GM23248 (cell line): ENCODE data around the gene CNIH1. TPM values are rescaled to one million over a fixed set of nuclear protein-coding genes. Genes with fewer than 3 reads are reported as not detected.

Experiments used
- DNase-seq: peaks from one replicate; pipeline ENCODE4 v3.0.0-alpha.2; 2015
- H2AFZ ChIP-seq: fragments of 200-600 bp; sonication (generic); 2 replicates; pipeline ENCODE4 v1.6.1; 2016; ENCODE audit warnings: antibody characterized with exemption
- H3F3A ChIP-seq: fragments of 200-600 bp; sonication (generic); 2 replicates; pipeline ENCODE4 v1.6.1; 2016; ENCODE audit warnings: mild to moderate bottlenecking, antibody characterized with exemption, mixed run types; ENCODE audit not compliant: insufficient read depth
- H3K27ac ChIP-seq: fragments of 200-600 bp; sonication (generic); 2 replicates; pipeline ENCODE4 v1.5.1; 2016; ENCODE audit warnings: mild to moderate bottlenecking
- H3K27me3 ChIP-seq: fragments of 200-600 bp; sonication (generic); replicated peaks from 2 replicates; pipeline ENCODE4 v1.6.1; 2016; ENCODE audit warnings: mild to moderate bottlenecking; ENCODE audit not compliant: insufficient read depth
- H3K36me3 ChIP-seq: fragments of 200-600 bp; sonication (generic); 2 replicates; pipeline ENCODE4 v1.6.1; 2016; ENCODE audit warnings: low read depth, mild to moderate bottlenecking
- H3K4me1 ChIP-seq: fragments of 200-600 bp; sonication (generic); 2 replicates; pipeline ENCODE4 v1.6.1; 2016; ENCODE audit warnings: mild to moderate bottlenecking; ENCODE audit not compliant: insufficient read depth
- H3K4me2 ChIP-seq: fragments of 200-600 bp; sonication (generic); one replicate; pipeline ENCODE4 v1.6.1; 2016; ENCODE audit warnings: mild to moderate bottlenecking; ENCODE audit not compliant: unreplicated experiment
- H3K4me3 ChIP-seq: fragments of 200-600 bp; sonication (generic); 2 replicates; pipeline ENCODE4 v1.5.1; 2016; ENCODE audit warnings: mild to moderate bottlenecking
- H3K79me2 ChIP-seq: fragments of 200-600 bp; sonication (generic); 2 replicates; pipeline ENCODE4 v1.6.1; 2016; ENCODE audit warnings: mild to moderate bottlenecking; ENCODE audit not compliant: insufficient read depth
- H3K9ac ChIP-seq: fragments of 200-600 bp; sonication (generic); 2 replicates; pipeline ENCODE4 v1.6.1; 2016; ENCODE audit warnings: mild to moderate bottlenecking
- H3K9me2 ChIP-seq: fragments of 200-600 bp; sonication (generic); 2 replicates; pipeline ENCODE4 v1.6.1; 2016; ENCODE audit warnings: mixed run types, mild to moderate bottlenecking, moderate library complexity; ENCODE audit not compliant: insufficient read depth
- H3K9me3 ChIP-seq: fragments of 200-600 bp; sonication (generic); one replicate; pipeline ENCODE4 v1.6.1; 2017; ENCODE audit warnings: low read depth
- H4K20me1 ChIP-seq: fragments of 200-600 bp; sonication (generic); 2 replicates; pipeline ENCODE4 v1.6.0; 2016; ENCODE audit not compliant: insufficient read depth
- EZH2 ChIP-seq: fragments of 200-600 bp; sonication (generic); IDR thresholded peaks from 2 replicates; pipeline ENCODE4 v1.6.1; 2018; ENCODE audit warnings: antibody characterized with exemption, mild to moderate bottlenecking; ENCODE audit not compliant: insufficient read depth, poor library complexity, severe bottlenecking
- EZH2phosphoT487 ChIP-seq: fragments of 200-600 bp; sonication (generic); IDR thresholded peaks from 2 replicates; pipeline ENCODE4 v1.6.1; 2018; ENCODE audit warnings: antibody characterized with exemption, moderate library complexity, mild to moderate bottlenecking, low read depth; ENCODE audit not compliant: insufficient read depth
- WGBS, 2 experiments: methylation state at CpG; one replicate each; pipeline ENCODE4 v1.1.6; 2015 to 2017; ENCODE audit warnings: low lambda C conversion rate in 2 of 2, low coverage in 1 of 2; ENCODE audit errors: missing lambda C conversion rate in 2 of 2; 5-methylcytosine and 5-hydroxymethylcytosine counted together
- in situ Hi-C: fragments of 300-500 bp; cut with MboI; formaldehyde crosslinking; loops from 2 replicates; pipeline ENCODE4 v1.15.0; 2020
- polyA plus RNA-seq: library from polyadenylated mRNA; unstranded; fragments of >200 nt; fragmentation: Nextera tagmentation; extraction: Ambion mirVana; gene quantifications from 2 replicates; pipeline ENCODE4 v1.2.1, GENCODE V29; 2016
- total RNA-seq: library from RNA; depleted of rRNA; stranded (reverse); fragments of >200 nt; shearing (Covaris generic); gene quantifications from 2 replicates; pipeline ENCODE4 v1.2.3, GENCODE V29; 2014

CNIH1 gene
- total and polyA plus RNA-seq, 2 experiments from 2014 or later, result 259 to 315 TPM

DNA sequence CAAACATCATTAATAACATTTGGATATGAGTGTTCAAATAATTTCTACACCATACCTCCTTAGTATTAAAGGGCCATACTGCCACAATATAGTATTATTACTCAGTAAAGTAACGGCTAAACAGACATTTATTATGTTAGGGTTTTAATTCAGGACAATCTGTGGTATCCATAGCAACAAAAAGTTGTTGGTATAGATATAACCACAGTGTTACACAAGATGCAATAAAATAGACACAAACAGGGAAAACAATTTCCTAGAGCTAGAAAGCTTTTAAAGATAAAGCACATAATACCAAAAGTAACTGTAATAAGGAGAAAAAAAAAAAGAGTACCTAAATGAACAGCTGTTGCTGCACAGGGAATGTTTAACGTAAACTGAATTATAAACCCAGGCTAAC is 16.1 kb downstream of the CNIH1 start:
- in situ Hi-C loops, result no loop called here
- Histone ChIP-seq H3K36me3 (peaks cover 51% of the 10 kb centered on the region), H3F3A (peaks cover 11% of the 10 kb centered on the region; the same call in 1 of the 2 replicates), H3K9ac (no peak overlapping the region), H3K27ac (no peak overlapping the region), H3K27me3 (no peaks in the 10 kb centered on the region), H3K9me2 (no peaks in the 10 kb centered on the region), H4K20me1 (no peaks in the 10 kb centered on the region), H3K9me3 (no peaks in the 10 kb centered on the region), H2AFZ (no peak overlapping the region), H3K4me1 (no peaks in the 10 kb centered on the region; the same call in 1 of the 2 replicates), H3K4me3 (no peak overlapping the region), H3K4me2 (no peak overlapping the region), H3K79me2 (peaks cover 51% of the 10 kb centered on the region)
- no peak for TF ChIP-seq EZH2phosphoT487
- TF ChIP-seq EZH2, result no peak
- DNase-seq, result no peak
- WGBS, 2 experiments, result 72 to 81% methylated on average over 2 of the region's 2 CpGs

DNA sequence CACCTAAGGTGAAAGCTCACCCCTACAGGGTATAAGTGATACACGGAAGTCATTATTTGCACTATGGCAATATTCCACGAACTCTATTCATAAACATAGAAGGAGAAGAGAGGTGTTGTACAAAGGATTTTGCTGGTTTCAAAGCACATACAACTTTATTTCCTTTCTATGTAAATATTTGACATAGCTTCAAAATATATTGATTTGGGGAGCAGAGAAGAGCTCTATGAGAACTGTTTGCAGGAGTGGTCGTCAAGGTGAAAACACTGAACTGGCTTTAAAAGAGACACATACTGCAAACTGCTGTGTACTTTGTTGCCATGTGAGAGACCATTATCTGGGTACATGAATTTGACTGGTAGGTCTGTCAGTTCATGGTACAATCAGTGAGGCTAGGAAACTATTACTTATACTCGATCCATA is 16.7 kb downstream of the CNIH1 start:
- H3K79me2 ChIP-seq, result peaks cover 46% of the 10 kb centered on the region
- WGBS, 2 experiments, result 97% methylated on average over 4 of the region's 4 CpGs
- no peaks in the 10 kb centered on the region for H4K20me1 ChIP-seq
- H3K9me3 ChIP-seq, result no peaks in the 10 kb centered on the region
- no peak overlapping the region for H3K4me2 ChIP-seq
- TF ChIP-seq EZH2phosphoT487, result no peak
- TF ChIP-seq EZH2, result no peak
- no peak for DNase-seq
- H3K9me2 ChIP-seq, result no peaks in the 10 kb centered on the region
- peaks cover 11% of the 10 kb centered on the region; the same call in 1 of the 2 replicates for H3F3A ChIP-seq
- no peaks in the 10 kb centered on the region for H3K27me3 ChIP-seq
- no peak overlapping the region for H3K27ac ChIP-seq
- H3K36me3 ChIP-seq, result peaks cover 46% of the 10 kb centered on the region
- H3K9ac ChIP-seq, result no peak overlapping the region
- no peaks in the 10 kb centered on the region; the same call in 1 of the 2 replicates for H3K4me1 ChIP-seq
- no peak overlapping the region for H2AFZ ChIP-seq
- no peak overlapping the region for H3K4me3 ChIP-seq
- in situ Hi-C loops, result no loop called here

DNA sequence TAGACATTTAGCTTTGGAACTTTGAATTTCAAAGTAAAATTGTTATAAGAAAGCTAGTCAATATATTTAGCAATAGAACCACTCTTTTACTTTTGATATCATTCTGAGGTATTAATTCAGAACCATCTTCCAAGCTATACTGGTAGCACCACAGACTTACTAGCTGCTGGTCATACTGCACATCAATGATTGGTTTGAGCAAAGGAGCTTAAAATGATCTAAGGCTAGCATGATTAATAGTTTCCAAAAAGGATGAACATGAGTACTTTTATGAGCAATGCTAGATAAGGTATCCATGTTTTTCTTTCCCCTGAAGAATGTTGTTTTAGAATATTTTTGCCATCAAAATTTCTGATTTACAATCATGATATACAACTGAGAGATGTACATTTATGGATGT is 17.2 kb downstream of the CNIH1 start:
- DNase-seq, result peak; percentile 22
- no peak overlapping the region for H3K4me3 ChIP-seq
- no peaks in the 10 kb centered on the region for H3K9me2 ChIP-seq
- no peak overlapping the region for H2AFZ ChIP-seq
- in situ Hi-C loops, result no loop called here
- peaks cover 11% of the 10 kb centered on the region; the same call in 1 of the 2 replicates for H3F3A ChIP-seq
- H3K36me3 ChIP-seq, result peaks cover 41% of the 10 kb centered on the region
- H3K4me1 ChIP-seq, result no peaks in the 10 kb centered on the region; the same call in 1 of the 2 replicates
- H4K20me1 ChIP-seq, result no peaks in the 10 kb centered on the region
- H3K27ac ChIP-seq, result no peak overlapping the region
- H3K79me2 ChIP-seq, result peaks cover 41% of the 10 kb centered on the region
- TF ChIP-seq EZH2 (no peak), EZH2phosphoT487 (no peak)
- no peak overlapping the region for H3K4me2 ChIP-seq
- H3K27me3 ChIP-seq, result no peaks in the 10 kb centered on the region
- no peak overlapping the region for H3K9ac ChIP-seq
- no peaks in the 10 kb centered on the region for H3K9me3 ChIP-seq

DNA sequence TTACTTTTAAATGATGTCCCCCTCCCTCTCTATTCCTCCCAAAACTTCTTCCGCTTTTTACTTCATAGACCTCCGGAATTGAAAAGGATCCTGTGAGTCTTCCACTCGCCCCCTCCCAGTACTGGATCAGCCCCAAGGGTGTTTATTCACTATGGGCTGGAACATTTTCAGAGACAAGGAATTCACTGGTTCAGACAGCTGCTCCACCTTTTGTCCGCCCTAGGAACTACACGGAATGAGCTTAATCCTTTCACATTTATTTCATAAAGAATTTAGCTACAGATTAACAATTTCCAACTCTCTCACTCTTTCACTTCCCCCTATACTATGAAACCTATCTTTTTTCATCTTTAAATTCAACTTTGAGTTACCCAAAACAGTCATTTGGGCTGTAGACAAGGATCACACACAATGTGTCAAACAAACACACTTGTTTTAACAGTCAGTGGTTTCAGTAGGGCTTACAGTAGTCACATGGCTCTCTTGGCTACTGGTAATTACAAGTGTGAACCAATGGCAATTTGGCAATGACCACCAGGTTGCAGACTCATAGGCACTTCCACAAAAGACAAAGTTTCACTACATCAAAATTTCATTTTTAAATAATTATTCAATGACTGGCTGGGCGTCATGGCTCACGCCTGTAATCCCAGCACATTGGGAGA is 20.6 kb downstream of the CNIH1 start:
- H3K27ac ChIP-seq, result no peak overlapping the region
- H3K4me1 ChIP-seq, result no peaks in the 10 kb centered on the region; the same call in 1 of the 2 replicates
- 48 to 49% methylated on average over 7 of the region's 7 CpGs for WGBS, 2 experiments
- peaks cover 4% of the 10 kb centered on the region; the same call in 1 of the 2 replicates for H3F3A ChIP-seq
- in situ Hi-C loops, result no loop called here
- no peaks in the 10 kb centered on the region for H4K20me1 ChIP-seq
- DNase-seq, result peak; percentile 74
- no peak overlapping the region for H3K4me2 ChIP-seq
- H3K9me3 ChIP-seq, result no peaks in the 10 kb centered on the region
- H3K9me2 ChIP-seq, result no peaks in the 10 kb centered on the region
- TF ChIP-seq EZH2phosphoT487, result no peak
- TF ChIP-seq EZH2, result no peak
- no peaks in the 10 kb centered on the region for H3K27me3 ChIP-seq
- peaks cover 14% of the 10 kb centered on the region; the same call in 1 of the 2 replicates for H3K36me3 ChIP-seq
- no peak overlapping the region for H3K4me3 ChIP-seq
- peak overlapping the region; percentile 31; the same call in 1 of the 2 replicates for H2AFZ ChIP-seq
- H3K9ac ChIP-seq, result no peak overlapping the region
- H3K79me2 ChIP-seq, result peaks cover 20% of the 10 kb centered on the region

DNA sequence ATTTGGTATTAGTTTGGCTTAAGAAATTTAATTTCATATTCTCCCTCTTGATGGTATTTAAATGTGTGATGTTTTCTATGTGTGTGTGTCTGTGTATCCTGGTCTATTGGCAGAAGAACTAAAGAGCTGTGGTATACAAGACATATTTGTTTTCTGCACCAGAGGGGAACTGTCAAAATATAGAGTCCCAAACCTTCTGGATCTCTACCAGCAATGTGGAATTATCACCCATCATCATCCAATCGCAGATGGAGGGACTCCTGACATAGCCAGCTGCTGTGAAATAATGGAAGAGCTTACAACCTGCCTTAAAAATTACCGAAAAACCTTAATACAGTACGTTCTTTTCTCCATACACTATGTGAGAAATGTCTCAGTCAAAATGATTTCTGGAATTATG is 29.8 kb downstream of the CNIH1 start:
- WGBS, 2 experiments, result 94 to 97% methylated on average over 3 of the region's 3 CpGs
- H3K4me3 ChIP-seq, result no peak overlapping the region

More for the DNA sequence above, 29.8 kb downstream of the CNIH1 start:
- Histone ChIP-seq H2AFZ (no peak overlapping the region), H3K27ac (no peak overlapping the region), H3K27me3 (no peaks in the 10 kb centered on the region), H3K79me2 (no peaks in the 10 kb centered on the region), H4K20me1 (no peaks in the 10 kb centered on the region; the same call in 1 of the 2 replicates), H3K9me3 (no peaks in the 10 kb centered on the region), H3K36me3 (no peaks in the 10 kb centered on the region; the same call in 1 of the 2 replicates), H3K4me2 (no peak overlapping the region), H3K9me2 (no peaks in the 10 kb centered on the region), H3F3A (no peaks in the 10 kb centered on the region), H3K9ac (no peak overlapping the region), H3K4me1 (no peaks in the 10 kb centered on the region)
- no peak for DNase-seq
- TF ChIP-seq EZH2 (no peak), EZH2phosphoT487 (no peak)
- in situ Hi-C loops, result no loop called here
